Heart left ventricle (tissue), 16 donors: Measurements from ENCODE around the gene TPSB2. TPM values are rescaled to one million over a fixed set of nuclear protein-coding genes. Genes with fewer than 3 reads are reported as not detected.
"Not testable (repeated sequence)": the region's sequence is repeated elsewhere in the genome, so short reads cannot be mapped to it uniquely, and the experiment has no call there.

Source experiments
- ATAC-seq, 4 donors: fragments of 200-7000 bp; cut with Tn5 transposase; one replicate each; pipeline ENCODE4 v1.9.1; 2020 to 2022; ENCODE audit warnings: moderate library complexity in 4 of 4, mild to moderate bottlenecking in 3 of 4, moderate number of reproducible peaks in 1 of 4
- DNase-seq, 5 donors: peaks; one replicate each; pipeline ENCODE4 v3.0.0-alpha.2; 2020
- H3K27ac ChIP-seq, 12 donors: fragments of 200-600 bp; sonication (generic) in 4 of 12; one replicate each; pipeline versions ENCODE4 v1.5.0 to v1.8.0; 2016 to 2022; ENCODE audit warnings: mild to moderate bottlenecking in 2 of 12
- H3K27me3 ChIP-seq, 9 donors: fragments of 200-600 bp; sonication (generic) in 2 of 9; one replicate each; pipeline versions ENCODE4 v1.5.1 to v1.8.0; 2016 to 2022; ENCODE audit warnings: mild to moderate bottlenecking in 3 of 9
- H3K36me3 ChIP-seq, 9 donors: fragments of 200-600 bp; sonication (generic) in 2 of 9; one replicate each; pipeline versions ENCODE4 v1.5.0 to v1.8.0; 2018 to 2022; ENCODE audit warnings: mild to moderate bottlenecking in 2 of 9
- H3K4me1 ChIP-seq, 12 donors: fragments of 200-600 bp; sonication (generic) in 4 of 12; one replicate each; pipeline versions ENCODE4 v1.5.0 to v1.8.0; 2016 to 2022; ENCODE audit warnings: mild to moderate bottlenecking in 3 of 12
- H3K4me3 ChIP-seq, 12 donors: fragments of 200-600 bp; sonication (generic) in 4 of 12; one replicate each; pipeline versions ENCODE4 v1.5.0 to v1.8.0; 2017 to 2022; ENCODE audit warnings: mild to moderate bottlenecking in 9 of 12, moderate library complexity in 4 of 12
- H3K9me3 ChIP-seq, 12 donors: fragments of 200-600 bp; sonication (generic) in 4 of 12; one replicate each; pipeline versions ENCODE4 v1.5.0 to v1.8.0; 2016 to 2022; ENCODE audit warnings: mild to moderate bottlenecking in 1 of 12
- CTCF ChIP-seq, 12 donors: fragments of 200-600 bp; sonication (generic) in 4 of 12; IDR thresholded peaks; one replicate each; pipeline versions ENCODE4 v1.5.0 to v1.8.0; 2018 to 2022; ENCODE audit warnings: antibody characterized with exemption in 12 of 12, mild to moderate bottlenecking in 5 of 12
- POLR2A ChIP-seq, 2 donors: fragments of 450-650 bp; IDR thresholded peaks; one replicate each; pipeline ENCODE4 v1.6.1; 2017; ENCODE audit warnings: antibody characterized with exemption in 2 of 2, mild to moderate bottlenecking in 2 of 2, moderate library complexity in 2 of 2
- WGBS, 4 donors: extraction: QIAGEN DNeasy Blood & Tissue Kit in 2 of 4; methylation state at CpG; one replicate each; pipeline versions ENCODE4 v1.1.5 to v1.1.7; 2013 to 2018; 5-methylcytosine and 5-hydroxymethylcytosine counted together
- intact Hi-C, 10 donors: fragments of 100-400 bp; cut with DNase I; formaldehyde crosslinking; loops; one replicate each; pipeline versions ENCODE4 v1.11.1 to v1.14.2; 2022
- polyA plus RNA-seq, 2 donors: library from polyadenylated mRNA; stranded (reverse); fragments of 200-250 nt; gene quantifications; one replicate each; pipeline ENCODE4 v1.2.3, GENCODE V29; 2013
- total RNA-seq, 9 donors: library from RNA; depleted of rRNA in 2 of 9; stranded (reverse); fragments of >200 nt in 2 of 9; fragmentation: NEBNext Ultra II Directional in 3 of 9; extraction: Animal tissue kit (Norgen Biotek cat#: 25700) in 3 of 9; gene quantifications; one replicate each; pipeline versions ENCODE4 v1.1.0 to v1.2.4, GENCODE V29; 2016 to 2023
- donor health status: ischemic (EF 13 %, LVEDD 7.1; RV severe dilation, severe dysfunction).
- donor health status: healthy with polysubstance abuse.
- donor health status: DM: no; HTN: yes; CAD: no.
- donor health status: DM: no; HTN: no; CAD: no.
- donor health status: ischemic (EF 25% LVEDD 6.9; RV normal size, moderate dysfunction).
- donor health status: ischemic (EF 25% LVEDD 5.7; RV mildly dilated, moderate dysfunction).
- donor health status: healthy.
- donor health status: DM: yes; HTN: yes; CAD: no.
- donor health status: ischemic (EF 35%, LVEDD 5.7; RV mildly dilated, moderate dysfunction).
- donor health status: nonischemic (EF 11% LVEDD 7.7; RV severe dilation, severe dysfunction).
- donor health status: DM: yes; HTN: yes; CAD: no.
- donor health status: PGD.
- donor health status: ischemic (EF 29% LVEDD 5.4; RV normal size, mild dysfunction).
- donor health status: nonischemic (EF 23%, LVEDD 6.1; RV moderate dilation, normal function).

Gene TPSB2
- total and polyA plus RNA-seq, 11 donors, result 2.0 to 18.1 (median 2.3) TPM; not detected in 1

DNA sequence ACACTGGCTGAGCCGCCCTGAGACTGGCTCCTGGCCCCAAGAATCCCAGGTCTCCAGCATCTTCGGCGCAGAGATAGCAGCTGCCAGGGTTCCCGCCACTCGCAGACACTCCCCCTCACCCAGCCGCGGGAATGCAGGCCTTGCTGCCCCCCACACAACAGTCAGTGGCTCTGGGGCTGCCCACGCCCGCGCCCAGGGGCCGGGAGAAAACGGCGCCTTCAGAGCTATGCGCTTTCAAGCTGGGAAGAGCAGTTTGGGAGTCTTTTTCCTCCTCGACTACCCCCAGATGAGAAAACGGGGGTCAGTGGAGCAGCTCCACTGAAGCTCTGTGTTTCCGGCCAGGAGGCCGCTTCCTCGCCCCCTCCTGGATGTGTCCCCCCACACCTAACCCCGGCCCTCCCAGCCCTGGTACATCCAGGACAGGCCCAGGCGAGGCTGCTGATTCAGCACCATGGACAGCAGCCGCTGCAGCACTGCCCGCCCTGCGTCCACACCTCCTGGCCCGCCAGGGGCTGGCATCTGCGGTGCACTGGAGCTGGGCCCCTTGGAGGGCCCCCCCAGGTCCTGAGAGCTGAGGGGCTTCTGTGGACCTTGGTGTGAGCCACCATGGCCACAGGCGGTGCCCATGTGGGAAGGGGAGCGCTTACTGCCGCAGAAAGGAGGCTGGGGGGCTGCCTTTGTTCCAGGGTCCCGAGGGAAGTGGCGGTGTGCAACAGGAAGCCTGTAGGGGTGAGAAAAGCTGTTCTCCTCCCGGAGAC lies 41.4 kb downstream of the TPSB2 start:
- no peak overlapping the region for H3K4me3 ChIP-seq
- H3K9me3 ChIP-seq, result no peaks in the 10 kb centered on the region
- 41 to 53% (median 49%) methylated on average over 21 to 32 of the region's 32 CpGs for WGBS, 4 donors
- intact Hi-C loops, result no loop called here
- H3K27me3 ChIP-seq, result peaks cover 0 to 3% (median 0%) of the 10 kb centered on the region in 9 donors
- DNase-seq, result peak in 4 of 5 donors; percentile 46 to 58 (median 53)
- H3K36me3 ChIP-seq, result no peaks in the 10 kb centered on the region
- H3K27ac ChIP-seq, result peak overlapping the region in 1 of 12 donors; percentile 16
- TF ChIP-seq POLR2A (IDR thresholded peaks at IDR 0.05), result no peak
- TF ChIP-seq CTCF (IDR thresholded peaks at IDR 0.05), result no peak
- H3K4me1 ChIP-seq, result peaks cover 0 to under 1% (median 0%) of the 10 kb centered on the region in 12 donors
- ATAC-seq, result peak; percentile 66 to 81 (median 72)

- WGBS, 4 donors, result 89 to 95% (median 91%) methylated on average over 32 to 86 of the region's 86 CpGs
- intact Hi-C loops, H3K4me3 ChIP-seq, ATAC-seq, DNase-seq, H3K36me3 ChIP-seq, H3K9me3 ChIP-seq: not testable (repeated sequence)
- peaks cover 0 to 27% (median 8%) of the 10 kb centered on the region in 12 donors for H3K4me1 ChIP-seq
- peaks cover 0 to 20% (median 0%) of the 10 kb centered on the region in 9 donors for H3K27me3 ChIP-seq
- peak overlapping the region in 1 of 12 donors; percentile 90 for H3K27ac ChIP-seq
These were observed 44.4 kb downstream of the TPSB2 start for GRCh38 chr16:1185460-1186207.

GRCh38 chr16:1184980-1185379 lies 45.0 kb downstream of the TPSB2 start:
- intact Hi-C loops, result no loop called here

More at GRCh38 chr16:1184980-1185379, 45.0 kb downstream of the TPSB2 start:
- DNase-seq (no peak), ATAC-seq (no peak)
- no peaks in the 10 kb centered on the region for H3K9me3 ChIP-seq
- H3K36me3 ChIP-seq, result no peaks in the 10 kb centered on the region
- H3K4me3 ChIP-seq, result no peak overlapping the region
- peak overlapping the region in 1 of 12 donors; percentile 90 for H3K27ac ChIP-seq
- WGBS, 4 donors, result 88 to 97% (median 96%) methylated on average over 18 of the region's 18 CpGs
- peaks cover 0 to 21% (median 0%) of the 10 kb centered on the region in 9 donors for H3K27me3 ChIP-seq
- TF ChIP-seq POLR2A (IDR thresholded peaks at IDR 0.05) (no peak), CTCF (IDR thresholded peaks at IDR 0.05) (no peak)
- peaks cover 0 to 29% (median 8%) of the 10 kb centered on the region in 12 donors for H3K4me1 ChIP-seq
